GM13976 (cell line): ENCODE results near the gene SLC50A1.

Experiments used
- DNase-seq: peaks from one replicate; pipeline ENCODE4 v3.0.0; 2012; ENCODE audit warnings: low spot score
- in situ Hi-C: fragments of 300-500 bp; cut with MboI; formaldehyde crosslinking; loops from one replicate; pipeline ENCODE4 v1.12.0; 2022; ENCODE audit warnings: low sequenced_read_pairs, mixed read lengths, inconsistent platforms; ENCODE audit not compliant: unreplicated experiment
- TF ChIP-seq, protein P1 (sequence below): IDR thresholded peaks from 2 replicates; pipeline ENCODE4 v1.5.1; 2012; ENCODE audit warnings: borderline replicate concordance, mild to moderate bottlenecking; ENCODE audit not compliant: insufficient read depth; ENCODE audit errors: extremely low read depth, missing control alignments, control extremely low read depth

Gene SLC50A1

DNA sequence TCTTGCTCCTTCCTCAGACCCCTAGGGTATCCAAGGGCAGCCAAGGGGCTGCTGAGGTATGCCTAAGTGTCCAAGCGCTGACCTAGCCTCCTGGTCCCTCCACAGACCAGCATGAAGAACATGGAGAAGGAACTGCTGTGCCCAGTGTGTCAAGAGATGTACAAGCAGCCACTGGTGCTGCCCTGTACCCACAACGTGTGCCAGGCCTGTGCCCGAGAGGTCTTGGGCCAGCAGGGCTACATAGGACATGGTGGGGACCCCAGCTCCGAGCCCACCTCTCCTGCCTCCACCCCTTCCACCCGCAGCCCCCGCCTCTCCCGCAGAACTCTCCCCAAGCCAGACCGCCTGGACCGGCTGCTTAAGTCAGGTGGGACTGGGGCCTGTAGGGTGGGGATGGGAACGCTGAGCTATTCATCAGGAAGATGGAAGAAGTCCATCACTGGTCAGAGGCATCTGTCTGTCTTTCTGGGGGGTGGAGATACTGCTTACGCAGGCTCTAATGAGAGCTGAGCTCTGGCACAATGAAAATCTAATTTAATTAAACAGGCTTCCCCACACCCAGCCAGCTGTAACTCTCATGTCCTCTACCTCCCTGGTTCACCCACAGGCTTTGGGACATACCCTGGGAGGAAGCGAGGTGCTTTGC lies 39.8 kb downstream of the SLC50A1 start:
- TF ChIP-seq, protein P1, sequence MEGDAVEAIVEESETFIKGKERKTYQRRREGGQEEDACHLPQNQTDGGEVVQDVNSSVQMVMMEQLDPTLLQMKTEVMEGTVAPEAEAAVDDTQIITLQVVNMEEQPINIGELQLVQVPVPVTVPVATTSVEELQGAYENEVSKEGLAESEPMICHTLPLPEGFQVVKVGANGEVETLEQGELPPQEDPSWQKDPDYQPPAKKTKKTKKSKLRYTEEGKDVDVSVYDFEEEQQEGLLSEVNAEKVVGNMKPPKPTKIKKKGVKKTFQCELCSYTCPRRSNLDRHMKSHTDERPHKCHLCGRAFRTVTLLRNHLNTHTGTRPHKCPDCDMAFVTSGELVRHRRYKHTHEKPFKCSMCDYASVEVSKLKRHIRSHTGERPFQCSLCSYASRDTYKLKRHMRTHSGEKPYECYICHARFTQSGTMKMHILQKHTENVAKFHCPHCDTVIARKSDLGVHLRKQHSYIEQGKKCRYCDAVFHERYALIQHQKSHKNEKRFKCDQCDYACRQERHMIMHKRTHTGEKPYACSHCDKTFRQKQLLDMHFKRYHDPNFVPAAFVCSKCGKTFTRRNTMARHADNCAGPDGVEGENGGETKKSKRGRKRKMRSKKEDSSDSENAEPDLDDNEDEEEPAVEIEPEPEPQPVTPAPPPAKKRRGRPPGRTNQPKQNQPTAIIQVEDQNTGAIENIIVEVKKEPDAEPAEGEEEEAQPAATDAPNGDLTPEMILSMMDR: no peak
- in situ Hi-C loops: no loop called here
- no peak for DNase-seq

DNA sequence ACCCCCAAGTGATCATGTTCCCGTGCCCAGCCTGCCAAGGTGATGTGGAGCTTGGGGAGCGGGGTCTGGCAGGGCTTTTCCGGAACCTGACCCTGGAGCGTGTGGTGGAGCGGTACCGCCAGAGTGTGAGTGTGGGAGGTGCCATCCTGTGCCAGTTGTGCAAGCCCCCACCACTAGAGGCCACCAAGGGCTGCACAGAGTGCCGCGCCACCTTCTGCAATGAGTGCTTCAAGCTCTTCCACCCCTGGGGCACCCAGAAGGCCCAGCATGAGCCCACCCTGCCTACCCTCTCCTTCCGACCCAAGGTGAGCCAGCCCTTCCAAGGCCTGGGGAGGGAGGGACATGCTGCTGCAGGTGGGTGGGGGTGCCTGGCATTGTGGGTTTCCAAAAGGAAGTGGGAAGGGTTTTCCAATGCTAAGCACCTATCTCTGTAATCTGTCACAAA lies 40.3 kb downstream of the SLC50A1 start:
- TF ChIP-seq, protein P1: no peak
- no peak for DNase-seq
- in situ Hi-C loops: no loop called here

DNA sequence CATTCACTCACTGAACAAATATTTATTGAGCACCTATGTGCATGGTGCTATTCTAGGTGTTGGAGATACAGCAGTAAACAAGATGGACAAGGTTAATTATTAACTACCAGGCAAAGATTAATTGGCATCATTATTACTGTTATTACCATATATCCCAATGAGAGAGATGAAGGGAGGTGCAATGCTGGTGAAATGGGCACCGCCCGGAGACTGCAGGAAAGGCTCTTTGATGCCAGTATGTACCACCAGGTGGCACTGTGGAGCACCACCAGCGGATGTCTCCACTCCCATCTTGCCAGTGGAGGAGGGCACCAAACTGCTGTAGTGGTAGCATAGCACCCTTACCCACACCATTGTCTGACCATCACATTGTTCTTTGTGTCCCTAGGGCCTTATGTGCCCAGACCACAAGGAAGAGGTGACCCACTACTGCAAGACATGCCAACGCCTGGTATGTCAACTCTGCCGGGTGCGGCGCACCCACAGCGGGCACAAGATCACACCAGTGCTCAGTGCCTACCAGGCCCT lies 41.0 kb downstream of the SLC50A1 start:
- in situ Hi-C loops: no loop called here
- DNase-seq: peak; percentile 91
- TF ChIP-seq, protein P1: peak; percentile 75

DNA sequence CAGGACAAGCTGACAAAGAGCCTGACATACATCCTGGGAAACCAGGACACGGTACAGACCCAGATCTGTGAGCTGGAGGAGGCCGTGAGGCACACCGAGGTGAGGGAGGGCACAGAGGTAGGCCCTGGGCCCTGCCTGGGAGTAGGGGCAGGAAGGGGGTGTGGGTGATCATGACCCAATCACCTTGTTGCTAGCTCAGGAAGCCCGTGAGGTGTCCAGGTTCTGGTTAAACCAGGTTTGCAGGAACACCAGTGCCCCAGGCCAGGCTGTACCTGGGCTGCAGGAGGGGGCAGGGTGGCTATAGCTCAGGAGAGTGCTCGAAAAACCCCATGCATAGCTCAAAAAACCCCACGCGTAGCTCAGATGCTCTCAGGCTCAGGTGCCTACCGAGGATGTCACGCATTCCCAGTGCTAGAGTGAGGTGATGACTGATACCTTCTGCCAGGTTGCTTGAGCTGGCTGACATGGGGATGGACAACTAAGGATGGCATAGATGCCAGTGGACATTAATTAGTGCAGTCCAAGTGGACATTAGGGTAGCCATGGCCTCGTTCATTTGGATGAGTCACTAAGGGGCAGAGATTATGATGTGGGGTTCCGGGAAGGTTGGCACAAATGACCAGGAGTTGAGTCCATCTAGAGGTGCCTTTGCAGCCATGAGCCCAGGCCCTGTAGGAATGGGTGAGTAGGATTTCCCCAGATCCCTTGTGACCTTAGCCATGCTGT lies 41.7 kb downstream of the SLC50A1 start:
- TF ChIP-seq, protein P1: no peak
- no peak for DNase-seq
- in situ Hi-C loops: no loop called here

DNA sequence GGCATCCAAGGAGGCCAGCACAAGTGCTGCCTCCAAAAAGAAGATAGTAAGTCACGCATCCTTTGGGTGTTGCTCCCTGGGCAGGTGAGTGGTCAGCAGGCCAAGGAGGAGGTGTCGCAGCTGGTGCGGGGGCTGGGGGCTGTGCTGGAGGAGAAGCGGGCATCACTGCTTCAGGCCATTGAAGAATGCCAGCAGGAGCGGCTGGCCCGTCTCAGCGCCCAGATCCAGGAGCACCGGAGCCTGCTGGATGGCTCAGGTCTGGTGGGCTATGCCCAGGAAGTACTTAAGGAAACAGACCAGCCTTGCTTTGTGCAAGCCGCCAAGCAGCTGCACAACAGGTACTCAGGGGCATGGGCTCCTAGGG lies 42.2 kb downstream of the SLC50A1 start:
- DNase-seq: no peak
- TF ChIP-seq, protein P1: no peak
- in situ Hi-C loops: no loop called here

DNA sequence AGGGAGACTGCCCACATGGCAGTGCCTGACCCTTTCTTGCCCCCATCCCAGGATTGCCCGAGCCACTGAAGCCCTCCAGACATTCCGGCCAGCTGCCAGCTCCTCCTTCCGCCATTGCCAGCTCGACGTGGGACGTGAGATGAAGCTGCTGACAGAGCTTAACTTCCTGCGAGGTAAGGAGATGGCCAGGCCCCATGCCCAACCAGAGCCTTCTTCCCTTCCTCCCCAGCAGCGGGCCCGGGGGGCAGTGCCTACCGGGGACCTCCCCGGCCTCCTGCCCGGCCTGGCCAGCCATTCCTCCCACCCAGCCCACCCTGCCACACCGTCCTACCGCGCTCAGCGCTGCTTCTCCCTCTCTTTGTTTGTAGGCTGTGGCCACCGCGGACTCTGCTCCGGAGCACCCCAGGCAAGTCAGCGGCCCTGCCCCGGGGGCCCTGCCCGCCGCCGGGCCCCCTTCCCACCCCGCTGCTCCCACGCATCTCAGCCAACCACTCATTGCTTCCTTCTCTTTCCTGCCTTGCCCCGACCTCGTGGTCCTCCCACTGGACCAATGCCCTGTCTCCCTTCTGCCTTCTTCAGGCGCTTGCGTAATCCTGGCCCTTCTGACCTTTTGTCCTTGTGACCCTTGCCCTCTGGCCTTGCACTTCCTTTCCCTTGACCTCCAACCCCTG lies 42.9 kb downstream of the SLC50A1 start:
- no peak for DNase-seq
- in situ Hi-C loops: no loop called here
- TF ChIP-seq, protein P1: no peak
